Thyroid gland (tissue), 4 donors: ENCODE measurements around the gene FAM234A. TPM values are rescaled to one million over a fixed set of nuclear protein-coding genes. Genes with fewer than 3 reads are reported as not detected.

ENCODE experiments used
- DNase-seq, 2 donors: peaks; one replicate each; pipeline ENCODE4 v3.0.0-alpha.2; 2019
- H3K27ac ChIP-seq, 3 donors: fragments of 200-600 bp; sonication (generic); 1 replicate in 2 of 3; 2 replicates in 1 of 3; pipeline ENCODE4 v1.5.1; 2016 to 2019; ENCODE audit warnings: mild to moderate bottlenecking in 1 of 3, moderate library complexity in 1 of 3
- H3K27me3 ChIP-seq: fragments of 200-600 bp; sonication (generic); one replicate; pipeline ENCODE4 v1.5.1; 2019
- H3K36me3 ChIP-seq, 2 donors: fragments of 200-600 bp; sonication (generic); one replicate each; pipeline ENCODE4 v1.5.1; 2016 to 2019
- H3K4me1 ChIP-seq, 2 donors: fragments of 200-600 bp; sonication (generic); one replicate each; pipeline ENCODE4 v1.5.1; 2017 to 2019
- H3K4me3 ChIP-seq, 3 donors: fragments of 200-600 bp; sonication (generic); replicated peaks in 1 of 3; 1 replicate in 2 of 3; 2 replicates in 1 of 3; pipeline ENCODE4 v1.5.1; 2016; ENCODE audit warnings: mild to moderate bottlenecking in 1 of 3
- H3K9me3 ChIP-seq: fragments of 200-600 bp; sonication (generic); one replicate; pipeline ENCODE4 v1.5.1; 2017
- POLR2A ChIP-seq, 2 donors: fragments of 450-650 bp; IDR thresholded peaks; one replicate each; pipeline ENCODE4 v1.6.1; 2017; ENCODE audit warnings: antibody characterized with exemption in 2 of 2, mild to moderate bottlenecking in 2 of 2, moderate library complexity in 1 of 2
- WGBS, 2 donors: methylation state at CpG; one replicate each; pipeline ENCODE4 v1.1.5; 2017; 5-methylcytosine and 5-hydroxymethylcytosine counted together
- intact Hi-C: fragments of 100-400 bp; cut with DNase I; formaldehyde crosslinking; loops from one replicate; pipeline ENCODE4 v1.15.1; 2023
- total RNA-seq, 4 donors: library from RNA; depleted of rRNA; stranded (reverse); fragments of >200 nt; gene quantifications; one replicate each; pipeline ENCODE4 v1.2.3, GENCODE V29; 2016
- TF ChIP-seq, protein P1 (sequence below), 6 experiments: fragments of 200-600 bp in 3 of 6; fragments of 450-650 bp in 3 of 6; sonication (generic) in 3 of 6; IDR thresholded peaks; one replicate each; pipeline ENCODE4 v1.5.1; 2016 to 2019; ENCODE audit warnings: antibody characterized with exemption in 6 of 6, mild to moderate bottlenecking in 2 of 6, inconsistent platforms in 1 of 6, moderate library complexity in 1 of 6

Gene FAM234A
- total RNA-seq, 4 donors from 2014 or later: 35.3 to 140 (median 107) TPM

DNA sequence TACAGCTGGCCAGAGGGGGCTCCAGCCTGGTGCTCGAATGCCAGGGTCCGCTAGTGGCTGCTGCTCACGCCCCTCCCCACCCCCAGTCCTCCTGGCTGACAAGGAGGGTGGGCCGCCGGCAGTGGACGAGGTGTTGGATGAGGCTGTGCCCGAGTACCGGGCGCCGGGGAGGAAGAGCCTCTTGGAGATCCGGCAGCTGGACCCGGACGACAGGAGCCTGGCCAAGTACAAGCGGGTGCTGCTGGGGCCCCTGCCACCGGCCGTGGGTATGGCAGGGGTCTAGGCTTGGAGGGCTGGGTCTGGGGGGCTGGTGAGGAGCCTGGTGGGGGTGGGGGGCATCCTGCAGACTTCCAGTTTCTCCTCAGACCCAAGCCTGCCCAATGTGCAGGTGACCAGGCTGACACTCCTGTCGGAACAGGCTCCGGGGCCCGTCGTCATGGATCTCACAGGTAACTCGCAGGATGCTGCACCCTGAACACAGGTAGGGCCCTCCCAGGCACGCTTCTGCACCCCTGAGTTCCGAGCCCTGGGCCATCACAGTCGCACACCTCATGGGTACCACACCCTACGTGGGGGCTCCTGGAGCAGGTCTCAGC lies 47.1 kb downstream of the FAM234A start:
- no peak overlapping the region for H3K4me3 ChIP-seq
- H3K4me1 ChIP-seq: peaks cover 6% of the 10 kb centered on the region in 2 donors
- no peaks in the 10 kb centered on the region for H3K36me3 ChIP-seq
- DNase-seq: no peak
- no peaks in the 10 kb centered on the region for H3K9me3 ChIP-seq
- intact Hi-C loops: no loop called here
- H3K27ac ChIP-seq: no peak overlapping the region
- peaks cover 7% of the 10 kb centered on the region for H3K27me3 ChIP-seq
- 22 to 39% methylated on average over 4 to 10 of the region's 25 CpGs for WGBS, 2 donors
- TF ChIP-seq, protein P1, sequence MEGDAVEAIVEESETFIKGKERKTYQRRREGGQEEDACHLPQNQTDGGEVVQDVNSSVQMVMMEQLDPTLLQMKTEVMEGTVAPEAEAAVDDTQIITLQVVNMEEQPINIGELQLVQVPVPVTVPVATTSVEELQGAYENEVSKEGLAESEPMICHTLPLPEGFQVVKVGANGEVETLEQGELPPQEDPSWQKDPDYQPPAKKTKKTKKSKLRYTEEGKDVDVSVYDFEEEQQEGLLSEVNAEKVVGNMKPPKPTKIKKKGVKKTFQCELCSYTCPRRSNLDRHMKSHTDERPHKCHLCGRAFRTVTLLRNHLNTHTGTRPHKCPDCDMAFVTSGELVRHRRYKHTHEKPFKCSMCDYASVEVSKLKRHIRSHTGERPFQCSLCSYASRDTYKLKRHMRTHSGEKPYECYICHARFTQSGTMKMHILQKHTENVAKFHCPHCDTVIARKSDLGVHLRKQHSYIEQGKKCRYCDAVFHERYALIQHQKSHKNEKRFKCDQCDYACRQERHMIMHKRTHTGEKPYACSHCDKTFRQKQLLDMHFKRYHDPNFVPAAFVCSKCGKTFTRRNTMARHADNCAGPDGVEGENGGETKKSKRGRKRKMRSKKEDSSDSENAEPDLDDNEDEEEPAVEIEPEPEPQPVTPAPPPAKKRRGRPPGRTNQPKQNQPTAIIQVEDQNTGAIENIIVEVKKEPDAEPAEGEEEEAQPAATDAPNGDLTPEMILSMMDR (IDR thresholded peaks at IDR 0.05): no peak
- TF ChIP-seq POLR2A (IDR thresholded peaks at IDR 0.05): no peak

DNA sequence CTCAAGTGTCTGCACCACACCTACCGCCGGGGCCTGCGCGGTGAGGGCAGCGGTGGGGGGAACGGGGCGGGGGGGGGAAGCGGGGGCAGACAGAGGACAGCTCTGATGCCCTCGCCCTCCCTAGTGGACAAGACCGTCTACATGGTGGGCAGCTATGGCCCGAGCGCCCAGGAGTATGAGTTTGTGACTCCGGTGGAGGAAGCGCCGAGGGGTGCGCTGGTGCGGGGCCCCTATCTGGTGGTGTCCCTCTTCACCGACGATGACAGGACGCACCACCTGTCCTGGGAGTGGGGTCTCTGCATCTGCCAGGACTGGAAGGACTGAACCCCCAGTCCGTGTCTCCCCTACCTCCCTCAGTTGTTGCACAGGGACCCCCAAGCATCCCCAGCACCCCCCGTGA lies 47.9 kb downstream of the FAM234A start:
- no peaks in the 10 kb centered on the region for H3K9me3 ChIP-seq
- DNase-seq: no peak
- intact Hi-C loops: no loop called here
- no peak overlapping the region for H3K4me3 ChIP-seq
- H3K27ac ChIP-seq: no peak overlapping the region
- TF ChIP-seq POLR2A (IDR thresholded peaks at IDR 0.05): no peak
- TF ChIP-seq, protein P1 (IDR thresholded peaks at IDR 0.05): no peak
- peaks cover 6% of the 10 kb centered on the region in 2 donors for H3K4me1 ChIP-seq
- 82 to 83% methylated on average over 12 to 19 of the region's 22 CpGs for WGBS, 2 donors
- H3K27me3 ChIP-seq: peaks cover 7% of the 10 kb centered on the region
- H3K36me3 ChIP-seq: peaks cover 0 to 4% of the 10 kb centered on the region in 2 donors

DNA sequence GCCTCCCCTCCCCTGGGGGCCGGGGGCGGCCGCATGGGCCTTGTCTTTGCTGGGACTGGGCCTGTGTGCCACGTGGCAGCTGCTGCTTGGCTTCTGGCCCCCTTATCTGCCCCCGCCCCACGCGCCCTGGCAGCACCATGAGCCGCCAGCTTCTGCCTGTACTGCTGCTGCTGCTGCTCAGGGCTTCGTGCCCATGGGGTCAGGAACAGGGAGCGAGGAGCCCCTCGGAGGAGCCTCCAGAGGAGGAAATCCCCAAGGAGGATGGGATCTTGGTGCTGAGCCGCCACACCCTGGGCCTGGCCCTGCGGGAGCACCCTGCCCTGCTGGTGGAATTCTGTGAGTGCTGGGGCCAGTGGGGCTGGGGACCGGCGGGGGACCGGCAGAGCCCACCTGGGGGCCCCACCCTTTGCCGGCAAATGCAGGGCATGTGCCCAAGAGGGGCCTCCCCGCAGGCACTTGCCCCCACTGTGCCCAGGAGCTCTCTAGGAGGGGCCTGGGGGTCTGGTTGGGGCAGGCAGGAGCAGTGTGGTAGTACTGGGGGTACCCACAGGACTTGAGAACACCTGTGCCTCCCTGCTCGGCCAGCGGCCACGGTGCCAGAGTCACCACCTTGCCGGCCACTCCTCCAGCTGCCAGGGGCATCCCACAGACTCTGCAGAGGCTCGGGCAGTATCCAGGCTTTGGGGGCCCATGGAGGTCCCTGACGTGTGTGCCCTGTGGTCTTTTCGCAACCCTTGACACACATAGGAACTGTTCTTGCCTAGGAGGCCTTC lies 48.6 kb downstream of the FAM234A start, which contains the start of gene PDIA2:
Gene PDIA2 (plus strand): TSS at position 132 of the 773 bp plus-strand sequence. CDS start 6 bp downstream, at position 138.
- Histone ChIP-seq H3K27me3 (peaks cover 7% of the 10 kb centered on the region), H3K4me1 (peaks cover 6% of the 10 kb centered on the region in 2 donors), H3K27ac (no peak within 1 kb of the TSS), H3K4me3 (no peak within 1 kb of the TSS), H3K36me3 (peaks cover 0 to 11% of the 10 kb centered on the region in 2 donors), H3K9me3 (no peaks in the 10 kb centered on the region)
- intact Hi-C loops: no loop called here
- DNase-seq: no peak
- 76 to 86% methylated on average over 9 to 11 of the region's 25 CpGs for whole genome bisulfite sequencing, 2 donors
- TF ChIP-seq, protein P1 (IDR thresholded peaks at IDR 0.05): no peak
- TF ChIP-seq POLR2A (IDR thresholded peaks at IDR 0.05): no peak

DNA sequence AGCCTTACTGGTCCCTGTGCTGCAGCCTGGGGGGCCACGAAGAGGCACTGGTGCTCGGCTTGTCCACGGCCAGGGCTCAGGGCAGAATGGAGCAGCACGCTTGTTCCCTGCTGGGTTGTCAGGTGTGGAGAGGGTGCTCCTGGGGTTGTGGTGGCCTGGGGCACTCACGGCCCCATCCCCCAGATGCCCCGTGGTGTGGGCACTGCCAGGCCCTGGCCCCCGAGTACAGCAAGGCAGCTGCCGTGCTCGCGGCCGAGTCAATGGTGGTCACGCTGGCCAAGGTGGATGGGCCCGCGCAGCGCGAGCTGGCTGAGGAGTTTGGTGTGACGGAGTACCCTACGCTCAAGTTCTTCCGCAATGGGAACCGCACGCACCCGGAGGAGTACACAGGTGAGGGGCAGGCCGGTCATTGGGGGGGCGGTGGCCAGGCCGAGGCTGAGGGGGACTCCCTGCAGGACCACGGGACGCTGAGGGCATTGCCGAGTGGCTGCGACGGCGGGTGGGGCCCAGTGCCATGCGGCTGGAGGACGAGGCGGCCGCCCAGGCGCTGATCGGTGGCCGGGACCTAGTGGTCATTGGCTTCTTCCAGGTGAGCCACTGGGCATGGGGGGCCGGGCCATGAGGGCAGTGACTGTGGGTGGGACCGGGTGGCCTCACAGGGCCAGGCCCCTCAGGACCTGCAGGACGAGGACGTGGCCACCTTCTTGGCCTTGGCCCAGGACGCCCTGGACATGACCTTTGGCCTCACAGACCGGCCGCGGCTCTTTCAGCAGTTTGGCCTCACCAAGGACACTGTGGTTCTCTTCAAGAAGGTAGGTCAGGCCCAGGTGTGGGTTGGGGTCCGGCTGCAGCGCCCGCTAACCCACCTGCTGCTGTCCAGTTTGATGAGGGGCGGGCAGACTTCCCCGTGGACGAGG lies 49.8 kb downstream of the FAM234A start:
- intact Hi-C loops: no loop called here
- H3K27me3 ChIP-seq: peaks cover 7% of the 10 kb centered on the region
- TF ChIP-seq POLR2A (IDR thresholded peaks at IDR 0.05): no peak
- TF ChIP-seq, protein P1 (IDR thresholded peaks at IDR 0.05): no peak
- DNase-seq: no peak
- 93 to 96% methylated on average over 20 to 46 of the region's 52 CpGs for WGBS, 2 donors
- H3K36me3 ChIP-seq: peaks cover 8 to 12% of the 10 kb centered on the region in 2 donors
- H3K4me3 ChIP-seq: no peak overlapping the region
- peaks cover 6% of the 10 kb centered on the region in 2 donors for H3K4me1 ChIP-seq
- no peak overlapping the region for H3K27ac ChIP-seq
- no peaks in the 10 kb centered on the region for H3K9me3 ChIP-seq
